DOHH2 (cell line): ENCODE results near the gene UBE2V1.

Source experiments
- H3F3A ChIP-seq: fragments of 200-600 bp; sonication (generic), shearing (Covaris generic); 2 replicates; pipeline ENCODE4 v1.6.0; 2016; ENCODE audit warnings: antibody characterized with exemption, mild to moderate bottlenecking; ENCODE audit not compliant: control insufficient read depth, insufficient read depth
- H3K27ac ChIP-seq: fragments of 200-600 bp; sonication (generic); 2 replicates; pipeline ENCODE4 v1.5.1; 2014; ENCODE audit warnings: low read depth, mild to moderate bottlenecking, low read length, moderate library complexity
- H3K27me3 ChIP-seq: fragments of 200-600 bp; sonication (generic); 2 replicates; pipeline ENCODE4 v1.6.1; 2014; ENCODE audit warnings: mild to moderate bottlenecking, low read length, mixed read lengths; ENCODE audit not compliant: control insufficient read depth
- H3K36me3 ChIP-seq: fragments of 200-600 bp; sonication (generic); 2 replicates; pipeline ENCODE4 v1.6.1; 2014; ENCODE audit warnings: mild to moderate bottlenecking, low read length, moderate library complexity, mixed read lengths; ENCODE audit not compliant: control insufficient read depth
- H3K4me1 ChIP-seq: fragments of 200-600 bp; sonication (generic); 2 replicates; pipeline ENCODE4 v1.6.1; 2014; ENCODE audit warnings: mild to moderate bottlenecking, low read length, mixed read lengths; ENCODE audit not compliant: control insufficient read depth
- H3K4me2 ChIP-seq: fragments of 200-600 bp; sonication (generic); 2 replicates; pipeline ENCODE4 v1.6.0; 2014; ENCODE audit warnings: mild to moderate bottlenecking, low read length, moderate library complexity
- H3K4me3 ChIP-seq: fragments of 200-600 bp; sonication (generic); 2 replicates; pipeline ENCODE4 v1.5.1; 2014; ENCODE audit warnings: mild to moderate bottlenecking, low read length, mixed read lengths
- H3K79me2 ChIP-seq: fragments of 200-600 bp; sonication (generic); 2 replicates; pipeline ENCODE4 v1.6.1; 2014; ENCODE audit warnings: mild to moderate bottlenecking, low read length, mixed read lengths; ENCODE audit not compliant: control insufficient read depth
- H3K9me2 ChIP-seq: fragments of 200-600 bp; sonication (generic); replicated peaks from 2 replicates; pipeline ENCODE4 v1.6.1; 2014; ENCODE audit warnings: mild to moderate bottlenecking, low read length, mixed read lengths; ENCODE audit not compliant: control insufficient read depth
- H3K9me3 ChIP-seq: fragments of 200-600 bp; sonication (generic); 2 replicates; pipeline ENCODE4 v1.6.1; 2014; ENCODE audit warnings: antibody characterized with exemption, low read length, mixed read lengths; ENCODE audit not compliant: control insufficient read depth, insufficient read depth
- H4K20me1 ChIP-seq: fragments of 200-600 bp; sonication (generic); 2 replicates; pipeline ENCODE4 v1.6.0; 2014; ENCODE audit warnings: low read depth, mild to moderate bottlenecking, antibody characterized with exemption, low read length, moderate library complexity; ENCODE audit not compliant: control insufficient read depth, insufficient read depth
- EZH2phosphoT487 ChIP-seq: fragments of 200-600 bp; sonication (generic); IDR thresholded peaks from 2 replicates; pipeline ENCODE4 v1.6.1; 2017; ENCODE audit warnings: borderline replicate concordance, mild to moderate bottlenecking, antibody characterized with exemption, low read length, moderate library complexity, mixed read lengths
- TF ChIP-seq, protein P1 (sequence below): fragments of 200-600 bp; sonication (generic); IDR thresholded peaks from one replicate; pipeline ENCODE4 v1.5.1; 2014; ENCODE audit warnings: antibody characterized with exemption, mild to moderate bottlenecking, low read depth, low read length; ENCODE audit not compliant: poor library complexity, severe bottlenecking

Gene UBE2V1

DNA sequence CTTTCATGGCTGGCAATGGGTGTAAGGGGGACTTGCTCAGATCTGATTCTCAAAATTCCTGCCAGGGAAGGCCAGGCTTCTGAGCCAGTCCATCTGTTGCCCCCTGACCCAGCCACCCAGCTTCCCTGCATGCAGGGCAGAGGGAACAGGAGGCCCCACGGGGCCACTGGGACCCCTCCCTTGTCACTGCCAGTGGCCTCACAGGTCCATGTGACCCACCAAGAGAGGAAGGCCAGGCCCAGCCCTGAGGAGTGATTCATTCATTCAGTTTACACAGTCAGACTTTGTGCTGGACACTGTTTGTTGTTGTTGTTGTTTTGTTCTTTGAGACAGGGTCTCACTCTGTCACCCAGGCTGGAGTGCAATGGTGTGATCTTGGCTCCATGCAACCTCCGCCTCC lies 39.5 kb downstream of the UBE2V1 start:
- Histone ChIP-seq H3K4me1 (peaks cover 10% of the 10 kb centered on the region), H3K4me2 (no peak overlapping the region), H3K9me2 (no peaks in the 10 kb centered on the region), H3K4me3 (no peak overlapping the region), H3K27me3 (no peaks in the 10 kb centered on the region), H4K20me1 (no peaks in the 10 kb centered on the region), H3K79me2 (no peaks in the 10 kb centered on the region), H3K9me3 (no peaks in the 10 kb centered on the region), H3K36me3 (no peaks in the 10 kb centered on the region), H3F3A (no peaks in the 10 kb centered on the region), H3K27ac (no peak overlapping the region)
- TF ChIP-seq, protein P1, sequence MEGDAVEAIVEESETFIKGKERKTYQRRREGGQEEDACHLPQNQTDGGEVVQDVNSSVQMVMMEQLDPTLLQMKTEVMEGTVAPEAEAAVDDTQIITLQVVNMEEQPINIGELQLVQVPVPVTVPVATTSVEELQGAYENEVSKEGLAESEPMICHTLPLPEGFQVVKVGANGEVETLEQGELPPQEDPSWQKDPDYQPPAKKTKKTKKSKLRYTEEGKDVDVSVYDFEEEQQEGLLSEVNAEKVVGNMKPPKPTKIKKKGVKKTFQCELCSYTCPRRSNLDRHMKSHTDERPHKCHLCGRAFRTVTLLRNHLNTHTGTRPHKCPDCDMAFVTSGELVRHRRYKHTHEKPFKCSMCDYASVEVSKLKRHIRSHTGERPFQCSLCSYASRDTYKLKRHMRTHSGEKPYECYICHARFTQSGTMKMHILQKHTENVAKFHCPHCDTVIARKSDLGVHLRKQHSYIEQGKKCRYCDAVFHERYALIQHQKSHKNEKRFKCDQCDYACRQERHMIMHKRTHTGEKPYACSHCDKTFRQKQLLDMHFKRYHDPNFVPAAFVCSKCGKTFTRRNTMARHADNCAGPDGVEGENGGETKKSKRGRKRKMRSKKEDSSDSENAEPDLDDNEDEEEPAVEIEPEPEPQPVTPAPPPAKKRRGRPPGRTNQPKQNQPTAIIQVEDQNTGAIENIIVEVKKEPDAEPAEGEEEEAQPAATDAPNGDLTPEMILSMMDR, result no peak
- no peak for TF ChIP-seq EZH2phosphoT487

DNA sequence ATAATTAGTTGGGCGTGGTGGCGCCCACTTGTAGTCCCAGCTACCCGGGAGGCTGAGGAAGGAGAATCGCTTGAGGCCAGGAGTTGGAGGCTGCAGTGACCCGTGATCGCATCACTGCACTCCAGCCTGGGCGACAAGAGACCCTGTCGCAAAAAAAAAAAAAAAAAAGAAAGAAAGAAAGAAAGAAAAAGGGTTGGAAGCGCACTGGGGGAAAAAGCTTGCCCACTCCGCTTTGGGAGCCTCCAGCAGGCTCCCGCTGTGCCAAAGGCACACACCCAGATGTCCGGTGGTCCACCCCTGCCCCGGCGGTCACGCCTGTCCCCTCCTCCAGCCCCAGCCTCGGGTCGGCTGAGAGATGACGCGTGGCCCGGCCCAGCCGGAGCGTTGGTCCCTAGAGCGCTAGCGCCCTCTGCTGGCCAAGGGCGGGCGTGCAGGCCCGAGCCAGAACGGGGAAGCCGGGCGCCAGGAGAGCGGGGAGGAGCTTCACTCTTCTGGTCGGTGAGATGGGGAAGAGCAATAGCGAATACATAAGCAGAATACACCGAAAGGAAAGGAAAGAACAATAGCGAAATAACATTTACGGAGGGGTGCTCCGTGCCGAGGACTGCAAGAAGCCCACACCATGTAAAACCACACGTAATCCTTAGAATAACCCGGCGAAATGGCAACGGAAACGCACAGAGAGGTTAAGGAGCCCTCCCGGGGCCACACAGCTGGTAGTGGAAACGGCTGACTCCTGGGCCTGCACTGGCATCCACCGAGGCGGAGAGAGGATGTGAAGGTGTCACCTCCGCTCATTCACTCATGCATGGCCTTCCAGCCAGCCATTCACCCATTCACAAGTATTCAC lies 41.7 kb downstream of the UBE2V1 start:
- Histone ChIP-seq H3K9me2 (no peaks in the 10 kb centered on the region), H3K36me3 (no peaks in the 10 kb centered on the region), H3K4me3 (peak overlapping the region; percentile 69), H4K20me1 (no peaks in the 10 kb centered on the region), H3K4me2 (peak overlapping the region; percentile 84), H3K27me3 (no peaks in the 10 kb centered on the region), H3K79me2 (no peaks in the 10 kb centered on the region), H3F3A (no peaks in the 10 kb centered on the region), H3K27ac (no peak overlapping the region), H3K9me3 (no peaks in the 10 kb centered on the region), H3K4me1 (peaks cover 10% of the 10 kb centered on the region)
- no peak for TF ChIP-seq EZH2phosphoT487
- TF ChIP-seq, protein P1, result peak; percentile 99

DNA sequence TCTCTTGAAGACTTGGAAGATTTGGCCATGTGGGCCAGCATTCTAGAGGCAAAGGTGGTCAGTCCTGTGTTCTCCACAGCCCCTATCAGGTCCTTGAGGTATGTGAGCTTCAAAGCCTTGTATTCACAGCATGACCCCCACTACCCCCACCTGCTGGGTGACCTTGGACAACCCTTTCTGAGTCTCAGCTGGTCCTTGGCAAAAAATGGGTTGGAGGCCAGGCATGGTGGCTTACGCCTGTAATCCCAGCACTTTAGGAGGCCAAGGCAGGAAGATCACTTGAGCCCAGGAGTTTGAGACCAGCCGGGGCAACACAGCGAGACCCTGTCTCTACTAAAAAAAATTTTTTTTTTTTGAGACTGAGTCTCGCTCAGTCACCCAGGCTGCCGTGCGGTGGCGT lies 42.6 kb downstream of the UBE2V1 start:
- peaks cover 10% of the 10 kb centered on the region for H3K4me1 ChIP-seq
- H3K36me3 ChIP-seq, result no peaks in the 10 kb centered on the region
- H4K20me1 ChIP-seq, result no peaks in the 10 kb centered on the region
- H3K27me3 ChIP-seq, result no peaks in the 10 kb centered on the region
- no peak overlapping the region for H3K4me3 ChIP-seq
- no peak overlapping the region for H3K27ac ChIP-seq
- no peaks in the 10 kb centered on the region for H3K9me2 ChIP-seq
- H3K4me2 ChIP-seq, result no peak overlapping the region
- no peaks in the 10 kb centered on the region for H3F3A ChIP-seq
- H3K9me3 ChIP-seq, result no peaks in the 10 kb centered on the region
- TF ChIP-seq, protein P1, result no peak
- TF ChIP-seq EZH2phosphoT487, result no peak
- no peaks in the 10 kb centered on the region for H3K79me2 ChIP-seq
